ENCODE measurements around the gene NTSR2.
"Not testable (repeated sequence)": the region's sequence is repeated elsewhere in the genome, so short reads cannot be mapped to it uniquely, and the experiment has no call there.

NTSR2 gene

DNA sequence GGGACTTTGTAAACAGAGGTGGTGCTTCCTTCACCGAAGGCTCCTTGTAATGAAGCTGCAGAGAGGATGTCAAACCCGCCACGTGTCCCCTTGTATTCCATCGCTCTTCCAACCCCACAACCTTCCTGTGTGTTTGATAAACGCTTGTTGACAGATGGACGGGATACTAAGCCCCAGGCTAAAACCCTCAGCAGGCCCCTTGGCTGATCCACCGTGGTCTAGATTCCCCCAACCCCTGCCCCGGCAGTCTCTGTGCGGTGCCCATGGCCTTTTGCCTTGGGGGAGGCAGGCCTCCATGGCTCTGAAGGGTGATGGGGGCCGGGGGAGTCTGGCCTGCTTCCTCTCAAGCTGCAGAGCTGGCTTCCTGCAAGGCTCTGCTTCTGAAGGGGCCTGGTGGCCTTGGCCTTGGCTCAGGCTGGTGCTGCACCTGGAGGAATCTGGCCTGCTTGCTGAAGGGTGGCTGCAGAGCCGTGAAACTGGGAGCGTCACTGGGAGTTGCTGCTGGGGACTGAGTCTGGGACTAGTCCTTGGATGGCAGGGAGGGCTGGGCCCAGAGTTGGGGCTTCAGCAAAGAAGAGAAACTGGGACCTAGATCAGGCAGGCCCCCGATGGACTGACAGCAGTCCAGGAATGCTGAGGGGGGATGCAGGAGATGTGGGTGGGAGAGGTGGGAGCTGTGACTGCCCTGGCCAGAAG lies 9.6 kb upstream of the NTSR2 start:
- DNase-seq: no peak

DNA sequence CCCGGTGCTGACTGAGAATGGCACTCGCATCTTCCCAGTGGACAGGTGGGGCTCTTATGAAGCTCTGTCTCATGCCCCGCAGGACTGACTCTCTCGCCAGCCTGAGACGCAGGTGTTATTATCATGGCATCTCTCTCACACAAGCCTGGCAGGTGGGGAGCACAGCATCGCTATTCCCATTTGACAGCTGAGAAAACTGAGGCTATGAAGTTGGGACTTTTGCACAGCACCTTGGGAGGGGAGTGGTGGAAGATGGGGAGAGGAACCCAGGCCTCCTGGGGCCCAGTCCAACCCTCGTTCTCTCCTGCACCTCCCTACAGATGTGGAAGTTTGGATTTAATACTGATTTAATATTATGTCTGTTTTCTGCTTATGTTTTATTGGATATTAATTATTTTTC lies 9.0 kb upstream of the NTSR2 start:
- no peak for DNase-seq

DNA sequence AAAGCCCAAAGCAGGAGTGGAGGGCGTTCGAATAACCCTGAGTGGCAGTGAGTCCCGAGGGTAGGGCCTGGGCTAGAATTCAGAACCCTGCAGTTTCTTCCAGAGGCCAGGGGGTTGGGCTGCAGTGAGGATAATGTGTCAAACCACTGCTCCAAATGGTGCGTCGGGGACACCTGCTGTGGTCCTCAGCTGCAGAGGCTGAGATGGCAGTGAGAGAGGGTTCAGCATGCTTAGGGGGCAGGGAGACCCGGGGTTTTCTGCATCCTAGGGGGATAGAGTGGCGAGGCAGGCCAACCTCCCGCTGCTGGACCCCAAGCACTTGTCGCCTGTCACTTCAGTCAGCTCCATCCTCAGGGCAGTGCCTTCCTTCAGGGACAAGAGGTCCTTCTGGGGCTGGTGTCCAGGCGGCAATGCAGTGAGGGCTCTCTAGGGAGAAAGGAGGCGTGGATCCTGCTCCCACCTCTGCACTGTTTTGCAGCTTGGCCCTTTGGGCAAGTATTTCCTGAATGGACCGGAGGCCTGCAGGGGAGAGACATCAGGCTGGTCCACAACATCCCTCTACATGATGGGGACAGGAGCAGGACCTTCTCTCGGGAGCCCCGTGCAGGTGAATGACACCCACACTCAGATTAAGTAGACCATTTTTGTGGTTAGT lies 8.4 kb upstream of the NTSR2 start:
- DNase-seq: no peak

DNA sequence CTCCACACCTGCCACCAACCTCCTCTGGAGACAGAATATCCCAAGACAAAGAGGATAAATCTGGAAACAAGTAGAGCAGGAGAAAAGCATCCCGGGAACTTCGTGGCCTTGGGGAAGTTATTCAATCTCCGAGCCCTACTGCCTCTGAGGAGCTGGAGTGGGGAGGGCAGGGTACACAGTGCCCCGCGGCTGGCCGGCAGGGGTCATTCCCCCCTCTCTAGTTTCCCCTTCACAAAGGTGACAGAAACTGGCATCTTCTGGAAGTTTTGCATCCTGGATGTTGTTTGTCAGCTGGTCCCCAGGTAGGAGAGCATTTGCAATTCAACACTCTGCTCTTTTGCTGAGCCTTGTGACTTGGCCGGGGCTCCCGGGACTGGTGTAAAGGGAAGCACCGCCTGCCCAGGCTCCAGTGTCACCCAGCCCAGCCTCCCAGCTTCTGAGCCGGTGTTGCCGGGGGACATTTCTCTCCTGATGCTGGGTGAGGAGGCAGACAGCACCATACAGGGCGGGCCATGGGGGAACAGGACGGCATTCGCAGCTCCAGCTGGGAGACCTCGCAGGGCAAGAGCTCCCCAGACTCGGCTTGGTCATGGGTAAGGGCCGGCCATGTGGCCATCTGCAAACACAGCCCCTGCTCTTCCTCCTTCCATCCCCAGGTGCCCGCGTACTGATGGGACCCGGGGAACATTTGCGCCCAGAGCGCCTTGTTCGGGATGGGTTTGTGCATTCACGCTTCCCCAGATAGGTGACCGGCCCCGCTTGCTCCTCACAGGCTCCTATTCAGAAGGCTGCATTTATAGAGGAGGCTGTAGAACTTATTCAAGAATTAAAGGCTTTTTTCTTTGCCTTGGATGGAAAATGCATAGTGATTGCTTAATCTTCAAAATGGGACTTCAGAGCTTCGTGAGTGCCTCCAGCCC lies 7.4 kb upstream of the NTSR2 start:
- no peak for DNase-seq

DNA sequence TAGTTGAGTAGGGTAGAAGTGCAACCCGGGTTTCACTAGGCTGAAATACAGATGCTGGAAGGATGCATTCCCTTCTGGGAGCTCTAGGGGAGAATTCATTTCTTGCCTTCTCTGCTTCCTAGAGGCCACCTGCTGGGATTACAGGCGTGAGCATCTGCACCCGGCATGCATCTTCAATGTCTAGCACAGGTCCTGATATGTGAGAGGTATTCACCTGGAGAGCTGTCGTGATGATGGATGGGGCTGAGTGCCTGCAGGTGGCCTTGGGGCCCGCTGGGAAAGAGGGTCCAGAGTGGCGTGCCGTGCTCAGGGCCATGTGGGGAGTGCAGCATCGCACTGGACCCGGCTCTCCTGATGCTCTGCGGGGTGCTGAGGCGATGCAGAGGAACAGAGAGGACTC lies 6.6 kb upstream of the NTSR2 start:
- DNase-seq: no peak

DNA sequence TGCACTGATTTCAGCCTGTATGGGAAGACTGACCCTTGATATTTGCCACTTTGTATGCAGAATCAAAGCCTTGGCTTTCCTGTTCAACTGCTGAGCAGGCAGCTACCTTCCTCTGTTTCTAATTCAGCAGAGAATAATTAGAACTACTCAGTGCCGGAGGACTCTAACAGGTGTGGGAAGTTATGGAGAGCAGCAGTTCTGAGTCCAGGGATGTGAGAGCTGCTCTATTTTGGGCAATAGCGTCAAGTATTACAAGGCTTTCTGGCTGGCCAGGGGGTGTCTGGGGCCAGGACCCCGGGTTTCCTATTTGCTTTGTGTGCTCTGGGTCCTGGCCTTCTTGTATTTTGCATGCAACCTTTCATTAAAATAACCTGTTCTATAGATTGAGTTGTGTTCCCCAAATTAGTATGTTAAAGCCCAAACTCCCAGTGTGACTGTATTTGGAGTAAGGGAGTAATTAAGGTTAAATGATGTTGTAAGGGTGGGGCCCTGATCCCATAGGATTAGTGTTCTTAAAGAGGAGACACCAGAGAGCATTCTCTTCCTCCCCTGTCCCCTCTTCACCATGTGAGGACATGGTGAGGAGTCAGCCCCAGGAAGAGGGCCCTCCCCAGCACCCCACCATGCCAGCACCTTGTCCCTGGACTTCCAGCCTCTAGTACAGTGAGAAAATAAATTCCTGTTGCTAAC lies 5.6 kb upstream of the NTSR2 start:
- DNase-seq: no peak

DNA sequence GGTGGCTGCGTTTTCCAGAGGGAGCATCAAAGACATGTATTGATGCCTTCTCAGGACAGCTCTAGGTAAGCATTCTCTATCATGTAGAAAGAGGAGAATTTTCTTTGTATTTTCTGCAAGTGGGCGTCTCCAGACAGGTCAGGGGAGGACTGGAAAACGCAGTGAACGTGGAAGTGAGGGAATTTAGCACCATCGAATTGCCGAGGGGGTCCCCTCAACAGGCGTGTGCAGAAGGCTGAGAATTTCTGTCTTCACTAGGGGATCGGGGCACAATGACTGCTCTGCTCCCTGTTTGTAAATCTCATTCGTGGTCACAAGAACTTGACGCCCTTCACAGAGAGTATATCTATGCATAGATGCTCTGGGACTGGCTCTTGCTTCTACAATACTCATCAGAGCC lies 5.0 kb upstream of the NTSR2 start:
- no peak for DNase-seq

DNA sequence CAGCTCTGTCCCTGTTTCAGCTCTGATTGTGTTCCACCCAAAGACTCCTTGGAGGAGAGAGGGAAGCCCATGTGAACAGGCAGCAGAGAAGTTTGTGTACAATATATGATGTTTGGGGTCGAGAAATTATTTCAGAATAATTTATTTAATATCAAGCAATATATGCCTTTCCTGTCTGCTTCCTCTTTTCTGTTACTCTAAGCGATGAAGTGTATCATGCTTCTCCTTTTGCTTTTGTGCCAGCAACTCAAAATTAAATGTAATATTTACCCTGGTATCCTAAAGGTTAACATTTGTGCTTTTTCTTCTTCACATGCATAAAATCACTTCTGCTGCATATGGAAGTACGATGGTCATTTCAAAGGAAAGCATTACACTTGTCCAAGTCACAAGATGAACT lies 2.4 kb upstream of the NTSR2 start:
- no peak for DNase-seq

DNA sequence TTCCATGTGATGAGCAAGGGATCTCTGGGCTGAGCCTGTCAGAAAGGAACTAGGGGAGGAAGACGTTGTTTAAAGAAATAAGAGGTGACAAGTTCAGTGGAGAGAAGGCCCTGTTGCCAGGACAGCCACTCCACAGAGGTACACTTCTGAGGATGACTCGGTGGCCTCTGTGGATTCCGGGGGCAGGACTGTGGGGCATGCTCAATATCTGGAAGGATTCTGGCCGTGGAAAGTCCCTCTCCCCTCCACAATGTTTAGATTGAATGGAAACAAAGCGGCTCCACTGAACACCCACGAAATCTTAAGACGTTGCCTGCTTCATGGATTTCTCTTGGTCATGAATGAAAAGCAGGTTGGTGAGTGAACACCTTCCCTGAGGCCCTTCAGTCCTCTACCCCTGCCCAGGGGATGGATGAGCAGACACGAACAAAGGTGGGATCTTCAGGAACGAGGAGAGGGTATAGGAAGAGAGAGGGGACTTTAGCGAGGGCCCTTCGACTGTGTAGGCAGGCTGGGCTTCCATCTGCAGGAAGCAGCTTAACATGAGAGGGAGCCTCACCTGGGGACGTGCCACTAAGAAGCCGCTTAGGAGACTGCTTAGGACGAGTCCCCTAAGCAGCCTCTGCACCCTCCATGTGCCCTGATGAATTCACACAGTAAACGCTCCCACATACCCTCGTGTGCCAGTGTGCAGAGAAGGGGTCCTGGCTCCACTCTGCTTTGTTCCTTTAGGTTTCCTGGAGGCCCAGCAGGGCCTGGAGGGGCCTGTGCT lies 1.9 kb downstream of the NTSR2 start:
- no peak for DNase-seq

DNA sequence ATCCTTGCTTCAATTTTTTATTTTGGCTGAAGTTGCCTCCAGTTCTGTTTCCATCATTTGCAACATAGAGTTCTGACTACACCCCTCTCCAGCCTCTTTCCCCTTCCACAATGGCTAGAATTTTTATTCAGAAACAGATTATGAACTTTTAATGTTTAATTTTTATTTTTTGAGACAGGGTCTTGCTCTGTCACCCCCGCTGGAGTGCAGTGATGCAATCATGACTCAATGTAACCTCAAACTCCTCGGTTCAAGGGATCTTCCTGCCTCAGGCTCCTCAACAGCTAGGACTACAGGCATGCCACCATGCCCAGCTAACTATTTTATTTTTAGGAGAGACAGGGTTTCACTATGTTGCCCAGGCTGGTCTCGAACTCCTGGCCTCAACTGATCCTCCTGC lies 2.8 kb downstream of the NTSR2 start:
- DNase-seq: no peak

DNA sequence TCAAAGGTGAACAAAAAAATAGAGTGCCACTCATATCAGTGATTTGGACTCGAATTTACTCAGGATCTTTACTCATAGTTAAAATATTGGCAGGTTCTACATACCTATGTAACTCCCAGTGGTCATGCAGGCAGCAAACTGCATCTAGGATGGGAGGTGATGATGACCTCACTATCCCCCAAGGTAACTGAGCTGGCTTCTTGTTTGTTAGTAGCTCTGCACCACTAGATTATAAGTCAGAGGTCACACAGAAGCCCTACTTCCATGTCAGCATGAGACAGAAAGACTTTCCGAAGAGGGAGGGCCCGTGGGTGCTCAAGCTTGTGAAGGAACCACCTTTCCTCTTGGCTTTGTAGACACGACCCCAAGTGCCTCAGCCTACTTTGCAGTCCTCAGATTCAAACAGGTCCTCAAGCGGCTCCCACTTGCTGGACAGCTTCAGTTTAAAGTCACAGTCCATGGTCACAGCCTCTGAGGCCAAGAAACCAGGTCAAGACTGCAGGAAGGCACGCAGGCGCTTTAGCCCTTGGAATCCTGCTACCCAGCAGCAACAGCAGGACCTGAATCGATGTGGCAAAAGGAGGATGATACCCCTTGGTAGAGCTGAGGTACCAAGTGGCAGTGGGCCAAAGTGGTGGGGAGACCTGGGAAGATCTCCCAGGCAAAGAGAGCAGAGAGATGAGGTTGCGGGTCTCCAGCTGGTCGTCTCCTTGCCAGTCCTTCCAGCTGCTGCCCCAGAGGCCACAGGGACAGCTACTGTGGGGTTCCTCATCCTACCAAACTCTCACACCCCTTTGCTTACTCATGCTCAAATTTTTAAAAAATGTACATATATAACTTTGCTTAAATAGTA lies 4.3 kb downstream of the NTSR2 start:
- DNase-seq: no peak

DNA sequence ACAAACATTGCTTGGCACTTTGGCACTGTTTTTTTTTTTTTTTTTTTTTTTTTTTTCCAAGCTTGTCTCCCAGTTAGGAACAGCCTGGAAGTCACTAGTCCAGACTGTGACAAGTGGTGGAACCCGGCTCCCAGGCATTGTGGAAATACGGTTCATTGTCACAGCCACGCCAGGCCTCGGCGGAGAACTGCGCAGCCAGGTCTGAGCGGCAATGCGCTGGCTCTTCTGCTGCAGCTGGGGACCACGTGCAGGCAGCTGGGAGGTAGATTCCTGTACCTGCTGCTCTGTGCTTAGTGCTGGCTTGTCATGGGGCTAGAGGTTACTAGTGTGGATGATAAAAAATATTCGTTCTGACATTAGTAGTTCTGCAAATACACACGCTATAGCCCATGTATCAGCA lies 5.0 kb downstream of the NTSR2 start:
- no peak for DNase-seq

DNA sequence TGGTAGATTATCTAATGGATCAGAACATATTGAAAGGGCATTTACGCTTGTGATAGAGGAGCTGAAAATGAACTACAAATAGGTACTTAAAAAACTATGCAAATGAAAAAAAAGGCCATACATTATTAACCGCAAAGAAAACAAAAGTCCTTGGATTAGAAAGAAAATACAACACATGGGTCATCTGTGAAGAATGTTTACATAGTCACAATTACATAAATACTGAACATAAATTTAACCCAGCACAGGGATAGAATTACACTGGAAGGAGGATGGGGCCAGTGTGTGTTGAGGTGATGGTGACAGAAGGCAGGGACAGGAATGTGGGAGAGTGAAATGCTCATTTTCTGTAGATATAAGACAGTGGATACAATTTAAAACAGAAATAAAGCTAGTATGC lies 6.6 kb downstream of the NTSR2 start:
- no peak for DNase-seq

DNA sequence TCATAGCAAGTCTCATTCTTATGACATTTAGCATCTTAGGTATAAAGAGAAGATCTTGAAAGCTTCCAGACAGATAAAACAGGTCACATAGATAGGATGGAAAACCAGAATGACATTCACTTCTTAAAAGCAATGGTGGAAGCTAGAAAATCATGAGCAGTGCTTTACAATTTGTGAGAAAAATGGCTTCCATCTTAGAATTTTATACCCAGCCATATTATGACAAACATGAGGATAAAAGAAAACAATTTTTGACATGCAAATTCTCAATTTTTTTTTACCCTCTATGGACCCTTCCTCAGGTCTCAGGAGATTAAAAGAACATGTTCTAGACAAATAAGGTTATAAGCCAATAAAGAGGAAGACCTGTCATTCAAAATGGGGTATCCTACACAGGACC lies 7.1 kb downstream of the NTSR2 start:
- DNase-seq: no peak

DNA sequence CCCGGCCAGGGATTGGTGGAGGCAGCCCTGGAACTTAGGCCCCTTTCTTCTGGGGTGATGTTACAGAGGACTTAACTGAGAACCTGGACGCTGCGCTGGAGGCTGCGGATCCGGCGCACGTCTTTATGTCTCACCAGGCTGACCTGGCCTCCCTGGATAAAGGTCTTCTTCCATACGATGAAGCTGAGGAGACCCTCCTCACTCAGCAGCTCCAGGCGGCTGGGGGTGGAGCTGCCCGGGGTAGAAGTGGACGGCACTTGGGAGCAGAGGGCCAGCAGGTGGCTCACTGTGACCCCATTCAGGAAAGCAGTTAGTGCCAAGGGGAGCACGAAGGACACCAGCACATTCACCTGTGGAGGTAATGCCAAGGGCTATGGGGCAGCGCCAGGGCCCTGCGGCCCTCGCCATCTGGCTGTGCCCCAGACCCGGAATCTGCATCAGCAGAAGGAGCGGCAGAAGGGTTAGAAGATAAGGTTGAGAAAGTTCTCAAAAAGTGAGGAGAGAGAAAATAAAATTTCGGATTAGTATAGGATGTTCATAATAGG lies 8.0 kb downstream of the NTSR2 start:
- no peak for DNase-seq

DNA sequence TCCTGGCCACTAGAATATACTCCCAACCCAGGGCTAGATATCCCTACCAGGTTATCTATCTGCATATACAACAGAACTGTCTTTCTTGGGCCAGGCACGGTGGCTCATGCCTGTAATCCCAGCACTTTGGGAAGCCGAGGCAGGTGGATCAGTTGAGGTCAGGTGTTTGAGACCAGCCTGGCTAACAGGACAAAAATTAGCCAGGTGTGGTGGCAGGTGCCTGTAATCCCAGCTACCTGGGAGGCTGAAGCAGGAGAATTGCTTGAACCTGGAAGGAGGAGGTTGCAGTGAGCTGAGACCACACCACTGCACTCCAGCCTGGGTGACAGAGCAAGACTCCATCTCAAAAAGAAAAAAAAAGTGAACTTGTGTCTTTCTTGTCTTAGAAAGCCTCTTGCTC lies 9.6 kb downstream of the NTSR2 start:
- not testable (repeated sequence) for DNase-seq

DNA sequence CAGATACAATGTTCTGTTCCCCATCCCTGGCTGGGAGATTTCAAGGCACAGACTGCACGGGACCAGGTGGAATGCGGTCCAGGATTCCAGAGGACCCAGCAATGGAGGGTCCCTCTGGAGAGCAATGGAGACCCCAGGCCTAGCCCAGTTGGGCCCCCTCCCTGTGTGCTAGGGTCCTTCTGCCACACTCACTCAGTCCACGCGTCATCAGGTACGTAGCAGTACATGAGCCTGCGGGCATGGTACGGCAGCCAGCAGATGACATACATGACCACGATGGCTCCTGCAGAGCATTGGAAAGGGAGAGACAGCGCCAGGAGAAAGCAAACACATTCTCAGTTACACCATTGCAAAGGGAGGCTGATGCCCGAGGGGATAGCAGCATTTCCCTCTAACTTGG lies 10.1 kb downstream of the NTSR2 start:
- no peak for DNase-seq

DNA sequence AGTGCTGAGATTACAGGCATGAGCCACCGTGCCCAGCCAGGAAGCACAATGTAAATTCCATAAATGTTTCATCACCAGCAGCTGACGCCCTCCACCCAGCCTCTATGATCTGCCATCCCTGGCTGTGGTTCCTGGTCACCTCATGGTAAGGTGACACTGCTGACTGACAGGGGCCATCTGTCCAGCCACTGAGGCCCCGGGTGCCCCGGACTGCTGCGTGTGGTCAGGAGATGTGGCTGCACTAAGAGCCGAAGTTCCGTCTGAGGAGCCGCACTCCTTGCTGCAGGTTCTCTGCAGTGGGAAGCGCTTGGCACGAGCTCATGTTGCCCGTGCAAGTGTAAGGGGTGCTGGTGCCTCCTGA lies 10.9 kb downstream of the NTSR2 start:
- no peak for DNase-seq

DNA sequence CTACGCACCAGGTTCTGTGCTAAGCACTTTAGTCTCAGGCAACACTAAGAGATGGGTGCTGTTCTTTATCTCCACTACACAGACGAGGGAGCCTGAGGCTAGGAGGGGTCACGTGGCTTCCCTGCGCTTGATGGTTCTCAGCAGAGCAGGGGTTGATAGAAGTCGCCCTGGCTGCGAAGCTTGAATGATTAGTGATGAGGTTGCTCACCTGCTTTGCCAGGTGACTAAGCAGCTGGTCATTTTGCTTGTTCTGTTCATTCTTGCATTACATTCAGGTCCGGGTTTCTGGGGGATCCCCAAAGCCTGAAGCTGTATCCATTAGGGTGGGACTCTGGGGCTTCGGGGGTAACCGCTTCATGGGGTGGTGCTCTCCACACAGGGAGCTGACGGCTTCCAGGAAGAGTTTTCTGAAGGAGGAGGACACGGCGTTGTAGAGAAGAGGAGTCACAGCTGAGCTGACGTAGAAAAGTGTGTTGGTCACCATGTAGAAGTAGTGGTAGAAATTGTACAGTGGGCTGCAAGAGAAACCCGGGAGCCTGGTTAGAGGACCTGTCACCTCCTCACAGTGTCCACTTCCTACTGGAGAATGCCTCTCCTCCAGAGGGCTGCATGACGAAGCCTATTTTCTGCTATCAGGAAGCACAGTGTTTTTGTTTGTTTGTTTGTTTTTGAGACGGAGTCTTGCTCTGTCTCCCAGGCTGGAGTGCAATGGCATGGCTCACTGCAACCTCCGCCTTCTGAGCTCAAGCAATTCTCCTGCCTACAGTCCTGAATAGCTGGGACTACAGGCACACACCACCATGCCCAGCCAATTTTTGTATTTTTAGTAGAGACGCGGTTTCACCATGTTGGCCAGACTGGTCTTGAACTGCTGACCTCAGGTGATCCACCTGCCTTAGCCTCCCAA lies 11.5 kb downstream of the NTSR2 start:
- no peak for DNase-seq

DNA sequence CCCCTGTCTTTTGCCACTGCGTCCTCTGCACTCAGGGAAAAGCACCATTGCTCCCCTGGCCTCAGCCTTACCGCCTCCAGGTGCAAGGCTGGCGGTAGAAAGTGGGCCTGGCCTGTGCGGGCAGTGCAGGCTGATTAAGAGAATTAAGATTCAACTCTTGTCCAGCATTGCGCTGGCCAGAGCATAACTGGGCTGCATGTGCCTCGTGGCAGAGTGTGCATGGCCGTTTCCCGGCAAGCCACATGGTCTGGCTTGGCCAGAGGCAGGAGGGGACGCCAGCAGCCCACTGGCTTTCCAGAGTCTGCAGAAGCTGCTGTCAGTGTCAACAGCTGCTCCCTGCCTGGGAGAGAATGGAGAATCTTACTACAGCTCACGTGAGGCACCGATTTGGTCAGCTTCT lies 12.3 kb downstream of the NTSR2 start:
- no peak for DNase-seq
